NCI-H446 (cell line): ENCODE results near the gene NHLRC2.

Experiments
- DNase-seq, 2 experiments: peaks; one replicate each; lab custom pipeline; 2025; lab: John Stamatoyannopoulos, UW

Gene NHLRC2

DNA sequence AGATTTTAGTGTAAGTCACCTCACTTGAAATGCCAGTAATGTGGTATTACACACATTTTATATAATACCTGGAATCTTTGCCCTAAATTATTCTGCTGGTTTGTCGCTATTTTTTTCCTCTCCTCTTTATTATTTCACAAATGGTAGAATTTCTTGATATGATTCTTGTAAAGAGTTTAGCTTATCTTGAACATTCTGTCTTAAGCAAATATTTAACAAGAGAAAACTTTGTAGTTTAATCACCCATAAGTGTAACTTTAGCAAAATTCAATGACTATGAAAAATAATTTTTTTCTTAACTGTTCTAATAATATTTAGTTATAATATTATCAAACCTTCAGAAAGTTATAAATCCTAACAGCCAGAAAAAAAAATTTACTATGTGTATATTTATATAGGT lies 56.7 kb downstream of the NHLRC2 start:
- no peak for DNase-seq

DNA sequence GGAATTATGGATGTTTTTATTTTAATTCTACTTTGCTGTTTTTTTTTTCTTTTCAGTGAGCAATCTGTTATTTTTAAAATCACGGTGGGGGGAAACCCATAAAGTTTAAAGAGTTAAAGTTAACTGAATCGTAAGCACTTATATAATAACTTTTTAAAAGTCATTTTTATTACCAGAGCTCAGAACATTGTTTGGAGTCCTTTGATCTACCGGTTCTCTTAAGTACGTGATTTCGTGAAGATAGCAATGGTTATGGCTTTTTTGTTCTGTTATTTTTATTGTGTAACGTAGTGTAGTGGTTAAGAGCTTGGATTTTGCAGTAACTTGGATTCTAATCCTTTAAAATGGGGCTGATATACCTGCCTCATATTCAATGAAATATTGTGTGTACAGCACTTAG lies 57.4 kb downstream of the NHLRC2 start:
- DNase-seq: no peak

DNA sequence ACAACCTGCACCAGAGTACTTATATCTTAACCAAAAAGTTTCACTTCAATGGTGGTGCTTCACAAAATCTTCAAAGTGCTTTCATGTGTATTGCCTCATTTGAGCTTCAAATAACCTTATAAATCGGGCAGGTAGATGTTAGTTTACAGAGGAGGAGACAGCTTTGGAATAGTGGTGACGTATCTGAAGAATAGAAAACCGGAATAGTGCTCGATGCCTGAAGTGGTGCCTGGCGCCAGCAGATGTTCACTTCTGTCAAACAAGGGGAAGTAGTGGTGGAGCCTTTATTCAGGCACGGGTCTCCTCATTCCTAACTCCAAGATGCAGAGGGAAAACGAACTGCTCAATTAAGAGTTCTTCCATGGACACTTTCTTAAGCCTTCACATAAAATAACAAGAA lies 58.1 kb downstream of the NHLRC2 start:
- DNase-seq: no peak

DNA sequence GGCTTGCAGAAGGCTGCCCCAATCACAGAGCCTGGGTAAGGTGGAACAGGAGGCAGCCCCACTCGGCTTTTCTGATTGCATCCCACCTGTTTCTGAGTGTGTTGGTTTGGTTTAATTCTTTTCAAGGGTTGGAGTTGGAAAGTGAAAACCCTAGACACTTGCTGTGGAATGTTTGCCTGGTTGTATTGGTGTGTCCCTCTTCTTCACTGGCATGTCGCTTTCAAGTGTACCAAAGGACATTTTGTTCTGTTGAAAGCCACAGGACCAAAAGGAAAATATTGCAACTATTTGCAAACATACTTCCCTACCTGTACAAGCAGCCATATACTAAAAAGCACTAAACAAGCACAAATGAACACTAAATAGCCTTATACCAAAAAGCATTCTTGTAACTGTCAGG lies 60.5 kb downstream of the NHLRC2 start:
- no peak for DNase-seq

DNA sequence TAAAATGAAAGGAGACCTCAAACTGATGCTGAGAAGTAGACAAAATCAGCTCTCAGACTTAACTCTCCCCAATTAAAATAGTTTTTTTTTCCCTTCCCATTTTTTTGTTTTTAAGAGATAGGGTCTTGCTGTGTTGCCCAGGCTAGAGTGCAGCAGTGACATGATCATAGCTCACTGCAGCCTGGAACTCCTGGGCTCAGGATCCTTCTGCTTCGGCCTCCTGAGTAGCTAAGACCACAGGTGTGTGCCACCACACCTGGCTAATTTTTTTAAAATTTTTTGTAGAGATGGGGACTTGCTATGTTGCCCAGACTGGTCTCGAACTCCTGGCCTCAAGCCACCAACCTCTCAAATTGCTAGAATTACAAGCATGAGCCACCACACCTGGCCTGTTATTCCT lies 61.1 kb downstream of the NHLRC2 start:
- no peak for DNase-seq

DNA sequence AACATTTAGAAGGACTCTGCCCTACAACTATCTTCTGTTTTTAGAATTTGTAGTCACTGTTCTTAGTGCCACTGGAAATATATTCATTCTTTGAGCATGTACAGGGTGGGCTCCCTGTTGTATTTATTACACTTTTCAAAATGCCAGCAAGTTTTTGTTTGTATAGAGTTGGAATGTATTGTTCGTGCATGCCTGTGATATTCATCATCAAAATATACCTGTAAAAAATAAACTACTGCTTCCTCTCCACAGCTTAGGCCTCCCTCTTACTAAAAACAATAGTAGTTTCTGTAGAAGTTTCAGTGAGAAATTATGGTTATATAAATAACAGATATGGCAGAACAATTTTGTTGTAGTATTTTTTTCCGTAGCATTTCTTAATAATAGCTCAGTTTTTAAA lies 61.6 kb downstream of the NHLRC2 start:
- no peak for DNase-seq

DNA sequence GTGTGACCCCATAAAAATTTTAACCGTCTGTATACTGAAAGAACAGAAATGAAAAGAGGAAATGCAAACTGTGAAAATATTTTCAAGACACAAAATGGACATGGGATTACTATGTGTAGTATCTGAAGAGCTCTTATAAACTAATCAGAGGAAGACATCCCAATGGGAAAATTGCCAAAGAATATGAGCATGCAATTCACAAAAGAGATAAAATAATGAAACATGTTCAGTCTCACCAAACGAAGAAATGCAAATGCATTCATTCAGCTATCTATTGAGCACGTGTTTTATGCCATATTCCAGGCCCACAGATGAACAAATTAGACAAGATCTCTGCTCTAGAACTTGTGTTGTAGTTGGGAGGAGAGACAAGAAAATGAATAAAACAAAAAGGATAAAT lies 63.2 kb downstream of the NHLRC2 start:
- DNase-seq: no peak

DNA sequence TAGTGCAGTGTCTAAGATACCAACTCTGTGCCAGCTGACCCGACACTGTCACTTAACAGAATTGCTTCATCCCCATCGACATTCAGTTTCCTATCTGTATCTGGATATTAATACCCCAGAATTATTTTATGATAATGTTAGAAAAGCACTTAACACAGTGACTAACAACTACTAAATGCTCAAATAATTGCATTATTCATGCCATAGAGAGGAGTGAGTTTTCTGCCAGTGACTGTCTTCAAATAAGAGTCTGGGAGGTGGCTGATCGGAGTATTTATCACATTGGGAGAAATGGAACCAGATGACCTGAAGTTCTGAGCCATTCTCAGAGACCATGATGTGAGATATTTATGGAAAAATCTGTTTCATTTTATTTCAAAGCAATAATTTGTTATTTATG lies 65.7 kb downstream of the NHLRC2 start:
- DNase-seq: no peak

DNA sequence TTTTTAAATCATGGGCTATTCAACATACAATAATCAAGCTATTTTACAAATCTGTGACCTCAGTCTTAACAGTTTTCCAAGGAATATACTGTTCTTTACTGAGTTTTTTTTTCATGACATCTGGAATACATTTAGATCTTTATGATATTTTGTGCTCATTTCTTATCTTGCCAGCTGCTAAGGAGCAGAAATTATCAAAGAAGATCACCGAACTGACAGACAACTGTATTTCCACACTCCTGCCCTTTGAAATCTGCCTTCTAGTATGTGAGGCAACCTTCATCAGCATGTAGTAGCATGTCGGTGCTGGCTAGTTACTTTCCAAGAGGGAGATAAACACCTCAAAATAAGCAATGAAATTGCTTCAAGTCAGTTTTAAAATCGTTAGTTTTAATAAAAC lies 66.4 kb downstream of the NHLRC2 start:
- DNase-seq: no peak

DNA sequence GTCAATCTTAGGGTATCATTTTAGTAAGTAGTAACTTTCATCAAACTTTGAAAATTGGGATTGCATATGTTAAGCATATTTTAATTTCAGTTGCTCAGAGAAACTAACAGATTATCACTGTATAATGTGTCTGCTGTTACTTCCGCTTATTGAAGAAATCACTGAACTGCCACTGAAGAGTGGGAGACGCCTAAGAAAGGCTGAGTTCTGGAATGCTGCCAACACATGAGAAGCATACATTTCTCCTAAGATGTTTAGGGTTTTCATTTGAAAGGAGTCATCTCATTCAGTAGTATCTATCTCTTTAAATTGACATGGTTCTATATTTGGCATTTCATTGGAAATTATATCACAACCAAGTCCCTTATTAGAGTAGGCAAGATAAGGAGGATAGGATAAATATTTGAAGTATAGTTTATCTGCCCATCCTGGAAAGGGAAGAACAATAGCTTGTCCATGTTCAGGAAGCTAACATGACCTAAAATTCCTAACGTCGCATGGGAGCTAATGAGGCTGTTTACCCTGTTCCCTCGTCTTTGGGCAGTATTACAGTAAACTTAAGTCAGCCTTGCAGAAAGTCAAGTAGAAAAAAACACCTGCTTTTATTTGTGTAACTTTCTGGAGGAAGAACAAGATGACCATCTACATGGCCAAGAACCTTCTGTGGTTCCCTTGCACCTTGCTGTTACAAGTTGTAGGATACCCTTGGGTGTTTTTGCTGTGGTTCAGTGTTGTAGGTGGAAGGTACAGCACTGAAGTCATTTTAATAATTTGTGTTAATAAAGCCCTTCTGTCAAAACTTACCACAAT lies 67.3 kb downstream of the NHLRC2 start:
- no peak for DNase-seq

DNA sequence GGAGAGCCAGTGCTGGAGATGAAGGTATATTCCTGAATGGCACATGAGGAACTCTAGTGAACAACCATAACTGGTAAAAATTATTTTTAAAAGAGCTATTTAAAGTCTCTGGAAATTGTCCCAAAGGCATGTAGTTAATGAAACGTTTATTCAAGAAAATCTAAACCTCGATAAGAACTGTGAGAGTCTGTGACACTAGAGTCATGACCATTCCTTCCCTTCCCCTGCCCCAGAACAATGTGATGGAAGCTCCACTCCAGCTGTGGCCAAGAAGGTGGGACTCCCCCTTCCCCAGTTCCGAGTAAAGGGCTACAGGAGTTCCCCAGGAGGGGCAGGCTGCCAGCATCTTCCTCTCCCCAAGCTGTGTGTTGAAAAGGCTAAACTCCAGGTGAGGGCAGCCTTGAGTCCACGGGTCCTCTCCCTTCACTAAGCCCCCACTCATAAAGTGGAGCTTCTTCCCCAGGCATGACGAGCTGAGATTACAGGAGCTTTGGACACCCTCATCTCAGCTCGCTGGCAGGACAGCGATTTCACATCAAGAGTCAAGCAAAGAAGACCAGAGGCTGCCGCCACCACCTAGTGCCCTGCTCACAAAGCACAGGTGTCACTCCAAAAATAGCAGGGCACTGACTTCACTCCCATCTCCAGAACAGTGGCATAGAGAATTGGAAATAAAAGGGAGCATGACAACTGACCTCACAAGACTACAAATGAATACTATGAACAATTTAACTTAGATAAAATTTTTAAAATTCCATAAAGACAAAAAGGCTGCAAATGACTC lies 68.5 kb downstream of the NHLRC2 start:
- no peak for DNase-seq

DNA sequence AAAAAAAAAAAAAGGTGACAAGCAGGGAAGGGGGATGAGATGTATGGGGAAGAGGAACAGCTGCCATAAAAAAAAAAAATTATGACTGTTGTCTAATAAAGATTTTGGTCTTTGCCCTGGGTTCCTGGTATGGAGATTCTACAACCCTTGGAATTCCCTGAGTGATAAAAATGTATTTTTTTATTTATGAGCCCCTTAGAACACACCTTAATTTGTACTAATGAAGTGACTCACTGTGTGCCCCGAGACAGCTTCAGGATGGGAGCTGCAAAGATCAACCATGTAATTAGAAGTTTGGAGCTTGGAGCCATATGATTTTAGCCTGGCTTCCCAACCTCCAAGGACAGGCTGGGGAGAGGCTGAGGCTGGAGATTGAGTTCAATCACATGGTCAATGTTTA lies 69.7 kb downstream of the NHLRC2 start:
- no peak for DNase-seq

DNA sequence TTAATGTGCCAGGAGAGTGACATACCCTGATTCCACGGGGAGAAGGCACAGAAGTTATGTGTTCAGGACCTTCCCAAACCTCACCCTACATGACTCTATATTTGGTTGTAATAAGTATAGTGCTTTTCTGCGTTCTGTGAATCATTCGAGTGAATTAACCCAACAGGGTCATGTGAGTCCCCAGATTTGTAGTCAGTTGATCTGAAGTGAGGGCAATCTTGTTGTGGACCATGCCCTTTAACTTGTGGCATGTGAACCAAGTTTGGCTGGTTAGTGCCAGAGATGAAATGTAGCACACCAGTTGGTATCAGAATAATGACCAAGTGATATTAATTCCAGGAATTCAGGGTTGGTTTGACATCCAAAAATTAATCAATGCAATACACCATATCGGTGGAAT lies 70.2 kb downstream of the NHLRC2 start:
- no peak for DNase-seq

DNA sequence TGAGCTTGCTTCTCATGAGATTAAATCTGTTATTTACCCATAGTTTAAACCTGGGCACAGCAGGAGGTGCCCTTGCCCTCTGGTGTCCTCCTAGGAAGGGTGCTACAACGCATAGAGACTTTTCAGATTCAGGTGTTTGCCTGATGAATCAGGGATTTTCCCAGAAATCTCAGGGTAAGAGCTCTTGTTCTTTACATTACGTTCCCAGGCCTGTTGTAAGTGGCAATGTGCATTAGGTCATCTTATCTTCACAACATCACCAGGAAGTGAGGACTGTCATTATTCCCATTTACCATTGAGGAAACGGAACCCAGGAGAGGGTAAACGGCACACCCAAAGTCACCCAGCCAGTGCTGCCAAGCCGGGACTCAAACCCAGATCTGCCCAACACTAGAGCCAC lies 73.0 kb downstream of the NHLRC2 start:
- DNase-seq: no peak

DNA sequence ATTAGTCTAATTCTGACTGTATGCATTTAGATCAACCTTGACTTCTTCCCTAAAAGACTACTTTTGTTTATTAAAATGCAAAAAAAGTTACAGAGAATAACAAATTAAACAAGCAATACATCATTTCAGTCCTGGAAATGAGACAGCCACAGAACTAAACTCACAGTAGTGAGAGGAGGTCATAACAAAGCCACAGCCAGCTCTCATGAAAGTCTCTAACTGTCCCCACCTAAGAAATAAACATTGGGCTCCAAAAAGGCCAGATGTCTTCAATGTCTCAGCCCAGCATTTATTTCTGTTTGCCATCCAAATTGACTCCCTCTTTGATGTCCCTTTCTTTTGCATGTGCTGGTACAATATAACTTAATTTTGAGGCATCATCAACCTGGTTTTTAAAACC lies 74.4 kb downstream of the NHLRC2 start:
- DNase-seq: no peak

DNA sequence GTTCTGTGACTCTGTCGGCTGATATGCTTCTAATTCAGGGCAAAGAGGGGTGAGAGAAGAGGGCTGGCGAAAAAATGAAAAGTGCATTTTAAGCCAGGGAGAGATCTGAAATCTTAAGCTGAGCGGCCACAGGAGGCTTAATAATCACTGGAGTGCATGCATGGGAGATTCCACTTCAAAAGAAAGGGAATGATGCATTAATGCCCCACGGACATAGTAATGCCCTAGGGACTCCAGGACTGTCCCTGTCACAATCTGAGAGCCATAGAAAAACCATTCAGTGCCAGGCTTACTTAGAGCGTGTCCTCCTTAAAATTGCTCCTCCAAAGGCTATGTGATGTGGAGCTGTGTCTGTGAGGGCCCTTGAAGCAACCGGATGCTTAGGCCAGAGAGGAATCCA lies 75.1 kb downstream of the NHLRC2 start:
- no peak for DNase-seq

DNA sequence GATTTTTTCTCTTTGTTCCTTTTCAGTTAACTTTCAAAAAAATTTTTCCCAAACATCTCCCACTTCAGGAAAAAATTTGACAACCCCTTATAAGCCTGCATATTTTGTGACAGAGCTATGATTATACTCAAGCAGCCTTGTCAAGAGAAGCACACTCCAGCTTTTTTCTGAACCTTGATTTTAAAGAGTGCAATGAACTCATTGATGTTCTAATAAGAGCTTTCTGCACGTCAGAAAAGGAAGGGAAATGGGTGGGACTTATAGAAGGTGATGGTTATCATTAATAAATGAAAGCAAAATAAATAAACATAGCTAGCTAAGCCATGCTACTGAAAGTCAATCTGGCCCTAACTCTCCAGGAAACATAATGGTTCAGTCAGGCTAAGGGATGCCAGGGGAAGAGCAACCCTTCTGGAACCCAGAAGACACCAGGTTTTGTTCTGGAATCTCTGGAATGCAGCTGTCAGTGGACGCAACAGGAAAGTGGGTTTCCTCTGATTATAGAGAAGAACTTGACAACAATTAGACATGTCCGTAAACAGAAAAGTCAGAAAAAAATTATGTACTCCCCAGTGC lies 76.1 kb downstream of the NHLRC2 start:
- no peak for DNase-seq

DNA sequence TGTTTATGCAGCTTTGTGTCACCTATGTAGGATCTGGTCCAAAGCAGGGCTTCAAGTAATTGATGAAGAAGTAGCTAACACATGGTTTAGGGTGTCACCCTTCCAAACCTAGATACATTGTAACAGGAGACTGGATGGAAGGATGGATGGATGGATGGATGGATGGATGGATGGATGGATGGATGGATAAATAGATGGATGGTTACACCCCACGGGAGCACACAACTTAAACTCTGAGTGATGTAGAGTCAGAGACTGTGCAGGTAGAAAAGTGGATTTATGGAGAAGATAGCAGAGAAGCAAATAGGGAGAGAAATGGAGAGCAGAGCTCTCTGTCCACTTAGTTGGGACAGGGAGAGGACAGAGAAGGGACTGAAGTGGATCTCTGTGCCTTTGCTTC lies 78.4 kb downstream of the NHLRC2 start:
- DNase-seq: no peak

DNA sequence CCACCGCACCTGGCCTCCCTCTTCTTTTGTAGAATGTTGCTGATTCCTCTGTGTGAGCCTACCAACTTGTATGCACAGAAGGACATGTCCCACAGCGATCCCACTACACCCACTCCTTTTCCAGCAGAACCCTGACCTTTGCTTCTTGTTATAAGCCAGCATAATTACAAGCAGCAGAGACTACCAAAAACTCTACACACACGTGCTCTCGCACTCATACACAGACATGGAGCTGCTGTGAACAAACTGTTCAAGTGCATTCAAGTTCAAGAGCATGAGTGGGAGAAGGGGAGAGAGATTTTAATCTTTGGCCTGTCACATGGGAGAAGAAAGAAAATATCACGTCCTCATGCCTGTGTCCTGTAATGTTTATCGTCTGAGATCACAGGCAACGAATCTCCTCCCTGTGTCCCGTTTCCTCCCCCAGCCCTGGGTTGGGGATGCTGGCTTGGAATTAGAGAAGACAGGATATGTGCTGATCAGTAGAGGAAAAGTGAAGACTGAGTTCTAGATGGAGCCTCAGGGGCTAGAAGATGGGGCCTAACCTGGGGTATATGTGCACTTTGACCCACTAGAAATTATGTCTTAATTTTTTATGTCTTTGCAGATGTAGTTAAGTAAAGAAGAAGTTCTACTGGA lies 79.6 kb downstream of the NHLRC2 start:
- no peak for DNase-seq

DNA sequence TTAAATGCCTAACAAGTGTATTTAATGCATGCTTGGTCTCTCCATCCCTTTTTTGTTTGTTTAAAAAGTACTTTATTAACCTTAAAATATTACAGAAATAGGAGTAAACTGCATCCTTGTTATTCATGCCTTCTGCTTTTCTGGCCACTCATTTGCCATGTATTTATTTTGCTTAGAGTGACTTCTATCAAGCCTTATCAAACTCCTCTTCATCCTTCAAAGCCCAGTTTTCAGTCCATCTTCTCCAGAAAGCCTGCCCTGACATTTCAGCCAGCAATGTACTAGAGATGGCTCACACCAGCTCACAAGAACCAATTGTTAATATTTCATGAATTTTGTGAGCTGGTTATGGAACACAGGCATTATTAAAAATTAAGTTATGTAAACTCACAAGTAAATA lies 82.8 kb downstream of the NHLRC2 start:
- no peak for DNase-seq

DNA sequence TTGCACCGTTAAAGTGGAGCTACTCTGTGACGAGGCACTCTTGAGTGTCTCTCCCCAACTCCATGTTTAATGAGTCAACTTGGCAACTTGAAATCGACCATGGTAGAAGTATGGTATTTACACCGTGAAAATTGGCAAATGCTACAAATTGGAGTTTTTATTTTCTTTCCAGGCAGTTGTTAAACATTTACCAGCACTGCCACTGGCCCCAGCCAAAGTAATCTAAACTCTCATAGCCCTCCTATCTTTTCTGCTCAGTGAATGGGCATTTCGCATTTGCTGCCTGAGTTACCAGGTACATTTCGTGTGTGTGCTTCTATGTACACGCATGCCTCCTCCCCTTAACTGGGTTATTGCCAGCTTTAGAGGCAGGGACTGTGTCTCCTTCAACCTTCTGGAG lies 83.3 kb downstream of the NHLRC2 start:
- DNase-seq: no peak

DNA sequence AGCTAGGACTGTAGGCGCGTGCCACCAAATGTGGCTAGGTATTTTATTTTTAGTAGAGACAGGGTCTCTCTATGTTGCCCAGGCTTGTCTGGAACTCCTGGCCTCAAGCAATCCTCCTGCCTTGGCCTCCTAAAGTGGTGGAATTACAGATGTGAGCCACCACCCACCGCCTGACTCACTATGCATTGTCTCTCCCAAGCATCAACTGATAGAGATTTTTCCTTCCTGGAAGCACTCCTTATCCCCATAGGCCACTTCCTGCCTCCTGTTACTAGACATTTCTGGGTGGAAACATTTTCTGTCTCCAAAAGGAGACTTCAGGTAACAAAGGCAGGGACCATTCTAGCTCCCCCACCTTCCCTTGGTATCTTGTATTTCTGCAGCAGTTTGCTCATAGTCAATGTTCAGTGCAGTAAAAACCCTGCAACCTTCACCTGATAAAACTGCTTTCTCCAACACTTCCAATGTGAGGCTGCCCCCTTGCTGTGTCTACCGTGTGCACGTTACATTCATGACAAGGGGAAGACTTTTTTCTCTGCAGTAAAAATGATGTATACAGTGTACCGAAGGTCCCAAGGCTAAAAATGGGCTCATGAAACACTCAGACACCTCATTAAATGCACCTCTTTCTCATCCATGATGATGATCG lies 84.9 kb downstream of the NHLRC2 start:
- DNase-seq: no peak
